Cardiac fibroblast (primary cell): ENCODE measurements around the gene MAP3K10.
A peak's percentile ranks its signal among the peaks of the same experiment; 100 is the strongest.

Source experiments
- DNase-seq, 2 donors: peaks; one replicate each; pipeline versions ENCODE4 v3.0.0 to v3.0.0-alpha.2; 2010; ENCODE audit warnings: low read depth in 2 of 2
- H3K4me3 ChIP-seq, 2 donors: replicated peaks in 1 of 2; 1 replicate in 1 of 2; 2 replicates in 1 of 2; pipeline ENCODE4 v1.5.1; 2011; ENCODE audit warnings: low read depth in 2 of 2, low read length in 2 of 2, mild to moderate bottlenecking in 2 of 2, moderate library complexity in 1 of 2
- TF ChIP-seq, protein P1 (sequence below): IDR thresholded peaks from one replicate; pipeline ENCODE4 v1.5.1; 2011; ENCODE audit warnings: low read depth, mild to moderate bottlenecking, low read length, inconsistent platforms

The MAP3K10 gene

DNA sequence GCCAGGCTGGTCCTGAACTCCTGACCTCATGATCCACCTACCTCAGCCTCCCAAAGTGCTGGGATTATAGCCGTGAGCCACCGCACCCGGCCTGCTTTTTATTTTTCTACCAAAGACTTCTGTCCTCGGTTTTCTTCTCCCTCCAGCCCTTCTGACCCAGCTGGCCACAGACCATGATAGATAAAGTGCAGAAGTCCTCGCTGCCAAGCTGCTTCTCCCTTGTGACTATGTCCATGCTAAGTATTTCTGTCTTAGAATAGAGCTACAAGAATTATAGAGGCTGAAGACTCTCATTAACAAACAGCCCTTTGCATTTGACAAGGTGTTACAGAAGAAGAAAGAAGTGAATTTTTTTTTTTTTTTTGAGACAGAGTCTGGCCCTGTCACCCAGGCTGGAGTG is 15.4 kb upstream of the MAP3K10 start:
- no peak for DNase-seq
- H3K4me3 ChIP-seq: no peak overlapping the region
- TF ChIP-seq, protein P1, sequence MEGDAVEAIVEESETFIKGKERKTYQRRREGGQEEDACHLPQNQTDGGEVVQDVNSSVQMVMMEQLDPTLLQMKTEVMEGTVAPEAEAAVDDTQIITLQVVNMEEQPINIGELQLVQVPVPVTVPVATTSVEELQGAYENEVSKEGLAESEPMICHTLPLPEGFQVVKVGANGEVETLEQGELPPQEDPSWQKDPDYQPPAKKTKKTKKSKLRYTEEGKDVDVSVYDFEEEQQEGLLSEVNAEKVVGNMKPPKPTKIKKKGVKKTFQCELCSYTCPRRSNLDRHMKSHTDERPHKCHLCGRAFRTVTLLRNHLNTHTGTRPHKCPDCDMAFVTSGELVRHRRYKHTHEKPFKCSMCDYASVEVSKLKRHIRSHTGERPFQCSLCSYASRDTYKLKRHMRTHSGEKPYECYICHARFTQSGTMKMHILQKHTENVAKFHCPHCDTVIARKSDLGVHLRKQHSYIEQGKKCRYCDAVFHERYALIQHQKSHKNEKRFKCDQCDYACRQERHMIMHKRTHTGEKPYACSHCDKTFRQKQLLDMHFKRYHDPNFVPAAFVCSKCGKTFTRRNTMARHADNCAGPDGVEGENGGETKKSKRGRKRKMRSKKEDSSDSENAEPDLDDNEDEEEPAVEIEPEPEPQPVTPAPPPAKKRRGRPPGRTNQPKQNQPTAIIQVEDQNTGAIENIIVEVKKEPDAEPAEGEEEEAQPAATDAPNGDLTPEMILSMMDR: no peak

DNA sequence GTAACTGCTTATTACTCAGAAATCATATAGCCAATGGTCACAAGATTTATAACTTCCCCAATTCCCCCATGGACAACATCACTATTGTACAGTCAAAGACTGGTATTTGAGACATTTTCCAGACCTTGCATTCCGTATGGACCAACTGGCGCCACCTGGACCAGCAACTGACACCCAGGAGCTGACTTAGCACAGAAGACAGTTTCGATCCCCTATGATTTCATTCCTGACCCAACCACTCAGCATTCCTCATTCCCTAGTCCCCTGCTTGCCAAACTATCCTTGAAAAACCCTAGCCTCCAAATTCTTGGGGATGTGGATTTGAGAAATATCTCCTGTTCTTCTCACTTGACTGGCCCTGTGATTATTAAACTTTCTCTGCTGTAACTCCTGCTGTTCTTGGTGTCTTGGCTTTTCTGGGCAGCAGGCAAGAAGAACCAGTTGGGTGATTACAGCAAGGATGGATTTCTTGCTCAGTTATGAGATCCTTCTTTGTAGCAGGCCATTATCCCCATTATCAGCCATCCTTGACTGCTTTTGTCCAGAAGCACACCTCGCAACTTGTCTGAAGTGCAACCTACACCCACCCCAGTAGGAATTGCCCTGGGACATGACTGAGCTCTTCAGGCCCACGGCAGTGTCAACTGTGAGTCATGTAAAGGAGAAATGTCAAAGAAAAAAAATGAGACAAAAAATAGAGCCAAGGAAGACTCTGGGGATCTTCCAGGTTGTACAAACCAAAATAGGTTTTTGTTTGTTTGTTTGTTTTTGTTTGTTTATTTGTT is 13.7 kb upstream of the MAP3K10 start:
- TF ChIP-seq, protein P1: no peak
- DNase-seq: no peak
- no peak overlapping the region for H3K4me3 ChIP-seq

DNA sequence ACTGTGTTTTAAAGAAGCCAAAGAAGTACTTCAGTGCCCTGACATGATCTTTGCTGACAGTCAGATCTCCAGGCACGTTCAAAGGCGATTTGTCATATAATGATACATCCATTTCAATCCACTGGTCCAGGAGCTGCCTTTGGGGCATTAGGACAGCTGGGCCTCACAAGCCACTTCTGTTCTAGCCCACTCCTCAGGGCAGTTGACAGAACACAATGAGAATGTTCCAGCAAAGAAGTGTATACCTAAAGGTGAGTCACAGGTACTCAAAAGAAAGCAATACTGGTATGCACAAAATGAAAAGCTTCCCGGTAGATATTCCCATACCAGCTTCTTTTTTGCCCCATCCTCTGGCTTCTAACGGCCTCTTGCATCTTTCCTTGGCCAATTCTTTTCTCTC is 12.5 kb upstream of the MAP3K10 start:
- no peak overlapping the region for H3K4me3 ChIP-seq
- no peak for DNase-seq
- TF ChIP-seq, protein P1: no peak

DNA sequence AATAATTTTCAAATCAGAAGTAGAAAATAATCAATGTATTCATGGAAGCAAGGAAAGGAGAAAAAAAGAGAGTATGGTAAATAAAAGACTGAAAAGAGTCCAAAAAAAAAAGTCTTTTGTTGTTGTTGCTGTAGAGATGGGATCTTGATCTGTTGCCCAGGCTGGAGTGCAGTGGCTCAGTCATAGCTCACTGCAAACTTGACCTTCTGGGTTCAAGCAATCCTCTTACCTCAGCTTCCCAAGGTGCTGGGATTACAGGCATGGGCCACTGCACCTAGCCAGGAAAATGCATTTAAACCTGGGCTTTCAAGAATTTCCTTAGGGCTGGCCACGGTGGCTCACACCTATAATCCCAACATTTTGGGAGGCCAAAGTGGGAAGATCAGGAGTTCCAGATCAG is 7.0 kb upstream of the MAP3K10 start:
- H3K4me3 ChIP-seq: no peak overlapping the region
- TF ChIP-seq, protein P1: no peak
- no peak for DNase-seq

DNA sequence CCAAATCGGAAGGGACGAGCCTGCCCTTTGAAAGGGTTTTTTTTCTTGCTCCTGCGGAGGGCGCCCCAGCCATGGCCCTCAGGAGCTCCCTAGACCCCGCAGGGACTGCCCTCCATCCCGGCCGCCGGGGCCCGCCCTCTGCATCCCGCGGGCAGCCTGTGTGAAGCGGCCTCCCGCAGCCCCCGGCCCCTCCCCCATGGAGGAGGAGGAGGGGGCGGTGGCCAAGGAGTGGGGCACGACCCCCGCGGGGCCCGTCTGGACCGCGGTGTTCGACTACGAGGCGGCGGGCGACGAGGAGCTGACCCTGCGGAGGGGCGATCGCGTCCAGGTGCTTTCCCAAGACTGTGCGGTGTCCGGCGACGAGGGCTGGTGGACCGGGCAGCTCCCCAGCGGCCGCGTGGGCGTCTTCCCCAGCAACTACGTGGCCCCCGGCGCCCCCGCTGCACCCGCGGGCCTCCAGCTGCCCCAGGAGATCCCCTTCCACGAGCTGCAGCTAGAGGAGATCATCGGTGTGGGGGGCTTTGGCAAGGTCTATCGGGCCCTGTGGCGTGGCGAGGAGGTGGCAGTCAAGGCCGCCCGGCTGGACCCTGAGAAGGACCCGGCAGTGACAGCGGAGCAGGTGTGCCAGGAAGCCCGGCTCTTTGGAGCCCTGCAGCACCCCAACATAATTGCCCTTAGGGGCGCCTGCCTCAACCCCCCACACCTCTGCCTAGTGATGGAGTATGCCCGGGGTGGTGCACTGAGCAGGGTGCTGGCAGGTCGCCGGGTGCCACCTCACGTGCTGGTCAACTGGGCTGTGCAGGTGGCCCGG is 815 bp downstream of the MAP3K10 start:
- TF ChIP-seq, protein P1: peak; percentile 9
- DNase-seq: peak in 1 of 2 donors; percentile 35
- H3K4me3 ChIP-seq: peak overlapping the region; percentile 56 to 86

DNA sequence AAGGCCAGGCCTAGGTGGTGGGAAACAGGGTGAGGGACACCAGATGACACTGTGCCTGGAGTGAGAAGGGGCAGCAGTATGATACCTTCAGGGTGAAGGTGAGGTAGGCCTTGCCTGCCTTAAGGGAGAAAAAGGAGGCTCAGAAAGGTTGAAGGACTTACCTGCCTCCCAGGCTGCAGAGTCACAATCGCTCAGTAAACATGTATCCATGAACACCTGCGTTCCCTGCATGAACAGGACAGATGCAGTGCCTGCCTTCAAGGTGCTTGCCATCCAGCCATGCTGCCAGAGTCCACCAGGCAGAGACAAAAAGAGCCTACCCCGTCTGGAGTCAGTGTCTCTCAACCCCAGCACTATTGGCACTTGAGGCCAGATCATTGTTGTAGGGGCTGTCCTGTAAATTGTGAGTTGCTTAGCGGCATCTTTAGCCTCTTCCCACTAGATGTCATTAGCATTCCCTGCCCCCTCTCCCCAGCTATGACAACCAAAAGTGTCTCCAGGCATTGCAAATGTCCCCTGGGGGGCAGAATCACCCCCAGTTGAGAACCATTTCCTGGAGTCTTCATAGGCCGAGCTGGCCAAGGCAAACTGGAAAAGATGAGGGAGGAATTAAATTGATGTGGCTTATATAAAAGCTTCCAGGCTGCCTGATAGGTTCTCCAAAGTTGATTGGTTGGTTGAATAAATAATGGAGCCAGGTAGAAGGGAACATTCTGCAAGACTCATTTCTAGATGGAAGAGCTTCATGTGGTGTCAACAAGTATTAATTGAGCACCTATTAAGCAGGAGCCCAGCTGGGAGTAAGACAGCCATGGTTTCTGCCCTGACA is 1.7 kb downstream of the MAP3K10 start:
- TF ChIP-seq, protein P1: no peak
- DNase-seq: no peak
- H3K4me3 ChIP-seq: peak overlapping the region in 1 of 2 donors; percentile 86
